Central memory CD8-positive, alpha-beta T cell (primary cell): ENCODE results near the gene PPP1R14D.

Source experiments
- ATAC-seq: fragments of 150-1000 bp; cut with Tn5 transposase; replicated peaks from 2 replicates; pipeline ENCODE4 v1.10.0; 2022; ENCODE audit warnings: mild to moderate bottlenecking, moderate FRiP score, moderate number of reproducible peaks; ENCODE audit not compliant: poor library complexity, severe bottlenecking; ENCODE audit errors: extremely low read depth
- DNase-seq, 2 donors: peaks; one replicate each; pipeline ENCODE4 v3.0.0; 2021; ENCODE audit warnings: low spot score in 2 of 2
- H3K27ac Mint-ChIP-seq: one replicate; pipeline ENCODE4 v1.8.0; 2022; ENCODE audit warnings: low read depth, mild to moderate bottlenecking, moderate library complexity, mixed read lengths
- H3K27me3 Mint-ChIP-seq: one replicate; pipeline ENCODE4 v1.8.0; 2022; ENCODE audit warnings: mixed read lengths
- H3K36me3 Mint-ChIP-seq: one replicate; pipeline ENCODE4 v1.8.0; 2022; ENCODE audit warnings: mild to moderate bottlenecking, moderate library complexity, mixed read lengths; ENCODE audit not compliant: insufficient read depth
- H3K4me1 Mint-ChIP-seq: one replicate; pipeline ENCODE4 v1.8.0; 2022; ENCODE audit warnings: mixed read lengths
- H3K4me3 Mint-ChIP-seq: one replicate; pipeline ENCODE4 v1.8.0; 2022; ENCODE audit warnings: mild to moderate bottlenecking, moderate library complexity, mixed read lengths
- H3K9me3 Mint-ChIP-seq: one replicate; pipeline ENCODE4 v1.8.0; 2022; ENCODE audit warnings: mixed read lengths

The PPP1R14D gene

DNA sequence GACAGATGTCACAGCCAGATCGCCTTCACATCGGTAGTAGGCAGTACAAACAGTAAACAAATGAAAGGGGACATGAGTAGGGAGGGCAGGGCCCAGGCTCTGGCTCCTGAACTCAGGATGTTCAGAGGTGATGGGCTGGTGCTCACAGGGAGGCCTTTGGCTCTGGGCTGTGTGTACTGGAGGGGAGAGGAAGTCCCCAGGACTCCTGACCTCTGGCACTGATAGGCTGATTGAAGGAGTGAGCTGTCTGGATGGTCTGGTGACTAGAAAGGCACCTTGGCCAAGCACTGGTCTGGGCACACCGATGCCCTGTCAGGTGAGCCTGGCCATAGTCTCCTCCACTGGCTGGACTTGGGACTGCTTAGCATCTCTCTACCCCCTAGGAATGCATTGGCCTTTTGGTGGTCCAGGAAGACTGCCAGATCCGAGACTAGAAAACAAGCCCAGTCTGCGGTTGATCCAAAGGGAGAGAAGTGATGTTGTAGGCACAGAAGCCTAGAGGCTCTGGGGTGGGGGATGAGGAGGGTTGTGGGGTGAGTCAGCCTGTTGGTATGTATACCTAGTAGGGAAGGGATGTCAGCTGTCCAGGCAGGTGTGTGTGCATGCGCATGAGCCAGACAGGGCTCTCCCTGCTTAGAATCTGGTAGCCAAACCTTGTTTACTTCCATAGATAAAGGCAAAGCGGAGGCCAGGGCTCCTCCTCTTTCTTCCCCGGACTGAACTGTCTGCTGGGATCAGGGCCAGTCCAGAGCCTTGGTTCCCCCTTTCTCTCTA, 17.2 kb upstream of the PPP1R14D start:
- Mint-ChIP-seq H3K4me1 (peaks cover 12% of the 10 kb centered on the region), H3K9me3 (no peaks in the 10 kb centered on the region), H3K27me3 (no peaks in the 10 kb centered on the region), H3K36me3 (peaks cover 2% of the 10 kb centered on the region), H3K27ac (no peak overlapping the region), H3K4me3 (peak overlapping the region; percentile 88)
- DNase-seq, result no peak
- no peak for ATAC-seq

DNA sequence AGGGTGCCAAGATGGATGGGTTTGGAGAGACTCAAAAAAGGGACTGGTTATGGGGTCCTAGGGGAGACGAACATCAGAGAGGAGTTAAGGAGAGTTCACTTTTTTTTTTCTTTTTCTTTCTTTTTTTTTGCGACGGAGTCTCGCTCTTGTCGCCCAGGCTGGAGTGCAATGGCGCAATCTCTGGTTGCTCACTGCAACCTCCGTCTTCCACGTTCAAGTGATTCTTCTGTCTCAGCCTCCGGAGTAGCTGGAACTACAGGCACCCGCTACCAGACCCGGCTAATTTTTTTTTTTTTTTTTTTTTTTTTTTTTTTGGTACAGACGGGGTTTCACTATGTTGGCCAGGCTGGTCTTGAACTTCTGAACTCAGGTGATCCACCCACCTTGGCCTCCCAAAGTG, 16.5 kb upstream of the PPP1R14D start:
- DNase-seq (no peak), ATAC-seq (no peak)
- no peaks in the 10 kb centered on the region for H3K9me3 Mint-ChIP-seq
- H3K27ac Mint-ChIP-seq, result peak overlapping the region; percentile 29
- peaks cover 12% of the 10 kb centered on the region for H3K4me1 Mint-ChIP-seq
- H3K27me3 Mint-ChIP-seq, result no peaks in the 10 kb centered on the region
- H3K36me3 Mint-ChIP-seq, result peaks cover 2% of the 10 kb centered on the region
- peak overlapping the region; percentile 88 for H3K4me3 Mint-ChIP-seq

DNA sequence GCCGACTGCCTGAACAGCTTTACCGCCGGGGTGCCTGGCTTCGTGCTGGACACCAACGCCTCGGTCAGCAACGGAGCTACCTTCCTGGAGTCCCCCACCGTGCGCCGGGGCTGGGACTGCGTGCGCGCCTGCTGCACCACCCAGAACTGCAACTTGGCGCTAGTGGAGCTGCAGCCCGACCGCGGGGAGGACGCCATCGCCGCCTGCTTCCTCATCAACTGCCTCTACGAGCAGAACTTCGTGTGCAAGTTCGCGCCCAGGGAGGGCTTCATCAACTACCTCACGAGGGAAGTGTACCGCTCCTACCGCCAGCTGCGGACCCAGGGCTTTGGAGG, 16.2 kb upstream of the PPP1R14D start:
- peak; percentile 69 for ATAC-seq
- peak overlapping the region; percentile 88 for H3K4me3 Mint-ChIP-seq
- peak in 1 of 2 donors; percentile 13 for DNase-seq
- no peaks in the 10 kb centered on the region for H3K9me3 Mint-ChIP-seq
- H3K27ac Mint-ChIP-seq, result peak overlapping the region; percentile 29
- no peaks in the 10 kb centered on the region for H3K27me3 Mint-ChIP-seq
- H3K4me1 Mint-ChIP-seq, result peaks cover 12% of the 10 kb centered on the region
- H3K36me3 Mint-ChIP-seq, result peaks cover 2% of the 10 kb centered on the region

DNA sequence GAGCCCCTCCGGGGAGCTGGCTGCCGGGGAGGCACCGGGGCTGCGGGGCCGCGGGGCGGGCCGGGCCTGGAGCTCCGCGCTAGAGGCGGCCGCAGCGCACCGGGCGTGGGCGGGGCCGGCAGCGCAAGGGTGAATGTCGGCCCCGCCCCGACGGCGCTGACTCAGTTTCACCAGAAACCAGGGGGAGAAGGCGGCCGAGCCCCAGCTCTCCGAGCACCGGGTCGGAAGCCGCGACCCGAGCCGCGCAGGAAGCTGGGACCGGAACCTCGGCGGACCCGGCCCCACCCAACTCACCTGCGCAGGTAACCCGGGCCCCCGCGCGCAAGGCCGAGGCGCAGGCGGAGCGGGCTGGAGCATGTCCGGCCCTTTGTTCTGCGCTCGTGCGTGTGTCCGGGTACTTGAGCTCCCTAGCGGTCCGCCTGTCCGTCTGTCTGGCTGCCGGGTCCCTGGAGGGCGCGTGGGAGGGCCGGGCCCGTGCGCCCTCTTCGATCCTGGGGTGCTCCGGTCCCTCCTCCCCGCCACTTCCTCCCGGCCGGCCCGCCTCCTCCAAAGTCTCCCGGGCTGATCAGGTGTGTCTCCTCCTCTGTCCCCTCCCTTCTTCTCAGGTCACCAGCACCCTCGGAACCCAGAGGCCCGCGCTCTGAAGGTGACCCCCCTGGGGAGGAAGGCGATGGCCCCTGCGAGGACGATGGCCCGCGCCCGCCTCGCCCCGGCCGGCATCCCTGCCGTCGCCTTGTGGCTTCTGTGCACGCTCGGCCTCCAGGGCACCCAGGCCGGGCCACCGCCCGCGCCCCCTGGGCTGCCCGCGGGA, 15.6 kb upstream of the PPP1R14D start, which contains the start of gene SPINT1:
TSS of gene SPINT1 (plus strand) at position 164 of the 811 bp plus-strand sequence. CDS start at position 671, 507 bp downstream.
- peak within 1 kb of the TSS; percentile 29 for H3K27ac Mint-ChIP-seq
- no peaks in the 10 kb centered on the region for H3K27me3 Mint-ChIP-seq
- H3K36me3 Mint-ChIP-seq, result peaks cover 2% of the 10 kb centered on the region
- H3K4me1 Mint-ChIP-seq, result peaks cover 12% of the 10 kb centered on the region
- peak; percentile 53 for ATAC-seq
- peak within 1 kb of the TSS; percentile 88 for H3K4me3 Mint-ChIP-seq
- DNase-seq, result peak in 1 of 2 donors; percentile 10
- H3K9me3 Mint-ChIP-seq, result no peaks in the 10 kb centered on the region

DNA sequence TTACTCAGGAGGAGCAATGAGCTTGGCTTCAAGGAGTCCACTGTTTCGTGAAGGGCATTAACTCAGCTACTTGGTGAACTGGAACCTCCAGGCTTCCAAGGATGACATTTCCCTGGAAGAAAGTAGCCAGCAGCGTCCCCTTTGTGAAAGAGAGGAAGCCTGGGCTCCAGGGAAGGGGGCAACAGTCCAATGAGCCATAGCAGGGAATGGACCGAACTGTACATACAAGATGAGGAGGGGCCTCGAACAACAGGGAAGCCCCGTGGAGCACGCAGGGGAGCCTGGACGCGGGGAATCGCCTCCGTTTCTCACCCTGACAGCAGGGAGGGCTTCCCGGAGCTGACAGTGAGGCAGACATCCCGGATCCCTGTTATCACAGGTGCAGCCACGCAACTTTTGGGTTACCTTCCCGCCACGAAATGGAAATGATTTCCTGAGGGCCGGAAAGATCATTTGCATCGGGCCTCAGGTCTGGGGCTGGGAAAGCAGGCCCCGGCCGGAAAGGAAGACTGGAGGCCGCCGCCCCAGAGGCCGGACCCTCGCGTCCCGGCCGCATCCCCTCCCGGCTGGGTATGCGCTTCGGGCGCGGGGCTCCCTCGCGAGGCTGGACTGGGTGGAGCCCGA, 14.9 kb upstream of the PPP1R14D start:
- DNase-seq (no peak), ATAC-seq (no peak)
- Mint-ChIP-seq H3K36me3 (peaks cover 2% of the 10 kb centered on the region), H3K4me1 (peaks cover 12% of the 10 kb centered on the region), H3K27ac (no peak overlapping the region), H3K9me3 (no peaks in the 10 kb centered on the region), H3K4me3 (peak overlapping the region; percentile 82), H3K27me3 (no peaks in the 10 kb centered on the region)

DNA sequence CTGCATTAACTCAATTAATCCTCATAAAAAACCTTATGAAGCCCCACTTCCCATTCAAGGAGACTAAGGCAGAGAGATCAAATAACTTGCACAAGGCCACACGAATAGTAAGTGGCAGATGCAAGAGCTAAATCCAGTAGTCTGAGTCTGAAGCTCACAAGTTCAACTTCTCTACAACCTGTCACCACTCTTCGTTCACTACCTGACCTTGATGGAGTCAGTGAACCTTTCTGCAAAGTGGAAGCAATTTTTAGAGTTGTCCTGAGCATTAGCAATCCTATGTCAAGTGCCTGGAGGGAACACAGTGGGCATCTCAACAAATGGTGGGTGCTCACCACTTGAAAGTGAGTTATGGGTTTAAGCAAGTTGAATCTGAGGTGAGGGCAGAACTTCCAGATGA, 13.2 kb upstream of the PPP1R14D start:
- H3K27me3 Mint-ChIP-seq, result no peaks in the 10 kb centered on the region
- H3K27ac Mint-ChIP-seq, result no peak overlapping the region
- peaks cover 2% of the 10 kb centered on the region for H3K36me3 Mint-ChIP-seq
- peaks cover 6% of the 10 kb centered on the region for H3K4me1 Mint-ChIP-seq
- ATAC-seq (no peak), DNase-seq (no peak)
- no peaks in the 10 kb centered on the region for H3K9me3 Mint-ChIP-seq
- peak overlapping the region; percentile 82 for H3K4me3 Mint-ChIP-seq

DNA sequence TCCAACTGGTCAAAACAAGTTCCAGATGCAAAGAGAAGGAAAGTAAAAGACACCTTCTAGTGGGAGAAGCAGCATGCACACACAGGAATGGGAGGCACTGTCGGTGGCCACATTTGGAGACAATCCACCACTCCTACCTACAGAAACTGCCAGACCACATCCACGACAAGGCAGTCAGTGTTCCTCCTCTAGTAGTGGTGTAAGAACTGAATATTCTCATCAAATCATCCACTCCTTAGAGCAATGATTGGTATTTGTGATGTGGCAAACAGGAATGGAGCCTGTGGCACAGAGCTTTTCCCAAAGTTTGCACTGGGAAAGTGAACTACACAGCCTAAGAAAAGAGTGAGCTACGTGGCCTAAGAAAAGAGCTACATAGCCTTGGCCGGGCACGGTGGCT, 10.2 kb upstream of the PPP1R14D start:
- ATAC-seq (no peak), DNase-seq (no peak)
- H3K4me3 Mint-ChIP-seq, result no peak overlapping the region
- no peak overlapping the region for H3K27ac Mint-ChIP-seq
- H3K9me3 Mint-ChIP-seq, result no peaks in the 10 kb centered on the region
- no peaks in the 10 kb centered on the region for H3K27me3 Mint-ChIP-seq
- no peaks in the 10 kb centered on the region for H3K36me3 Mint-ChIP-seq
- H3K4me1 Mint-ChIP-seq, result no peaks in the 10 kb centered on the region

DNA sequence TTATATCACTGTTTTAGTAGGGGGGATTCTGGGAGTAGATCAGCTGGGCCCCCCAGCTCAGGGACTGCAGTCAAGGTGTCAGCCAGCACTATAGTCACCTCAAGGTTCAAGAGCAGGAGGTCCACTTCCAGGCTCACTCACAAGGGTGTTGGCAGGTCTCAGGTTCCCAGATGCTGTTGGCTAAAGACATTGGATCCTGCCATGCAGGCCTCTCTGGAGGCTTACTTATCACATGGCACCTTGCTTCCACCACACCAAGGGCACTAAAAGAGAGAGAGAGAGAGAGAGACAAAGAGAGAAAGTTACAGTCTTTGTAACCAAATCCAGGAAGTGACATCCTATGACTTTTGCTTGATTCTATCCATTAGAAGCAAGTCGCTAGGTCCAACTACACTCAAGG, 7.5 kb upstream of the PPP1R14D start:
- H3K9me3 Mint-ChIP-seq, result no peaks in the 10 kb centered on the region
- H3K27me3 Mint-ChIP-seq, result no peaks in the 10 kb centered on the region
- no peak overlapping the region for H3K4me3 Mint-ChIP-seq
- no peaks in the 10 kb centered on the region for H3K36me3 Mint-ChIP-seq
- DNase-seq (no peak), ATAC-seq (no peak)
- H3K27ac Mint-ChIP-seq, result no peak overlapping the region
- H3K4me1 Mint-ChIP-seq, result no peaks in the 10 kb centered on the region

DNA sequence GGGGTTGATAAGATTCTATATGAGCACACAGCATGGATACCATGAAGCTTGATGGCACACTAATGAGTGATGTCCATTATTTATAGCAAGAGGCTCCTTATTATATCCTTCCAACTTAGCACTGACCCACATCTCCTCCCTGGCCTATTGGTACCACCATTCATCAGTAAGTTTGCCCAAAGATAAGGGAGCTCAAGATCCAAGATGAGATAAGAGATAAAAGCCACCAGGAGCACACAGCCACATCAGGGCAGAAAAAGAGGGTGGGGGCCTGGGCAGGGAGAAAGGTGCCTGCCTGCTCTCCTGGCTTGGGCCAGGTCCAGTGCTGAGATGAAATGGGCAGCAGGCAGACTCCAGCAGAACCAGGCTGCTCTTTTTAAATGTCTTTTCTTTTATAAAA, 4.4 kb upstream of the PPP1R14D start:
- ATAC-seq (no peak), DNase-seq (no peak)
- no peaks in the 10 kb centered on the region for H3K9me3 Mint-ChIP-seq
- no peak overlapping the region for H3K4me3 Mint-ChIP-seq
- H3K27me3 Mint-ChIP-seq, result no peaks in the 10 kb centered on the region
- H3K36me3 Mint-ChIP-seq, result no peaks in the 10 kb centered on the region
- H3K27ac Mint-ChIP-seq, result no peak overlapping the region
- H3K4me1 Mint-ChIP-seq, result no peaks in the 10 kb centered on the region

DNA sequence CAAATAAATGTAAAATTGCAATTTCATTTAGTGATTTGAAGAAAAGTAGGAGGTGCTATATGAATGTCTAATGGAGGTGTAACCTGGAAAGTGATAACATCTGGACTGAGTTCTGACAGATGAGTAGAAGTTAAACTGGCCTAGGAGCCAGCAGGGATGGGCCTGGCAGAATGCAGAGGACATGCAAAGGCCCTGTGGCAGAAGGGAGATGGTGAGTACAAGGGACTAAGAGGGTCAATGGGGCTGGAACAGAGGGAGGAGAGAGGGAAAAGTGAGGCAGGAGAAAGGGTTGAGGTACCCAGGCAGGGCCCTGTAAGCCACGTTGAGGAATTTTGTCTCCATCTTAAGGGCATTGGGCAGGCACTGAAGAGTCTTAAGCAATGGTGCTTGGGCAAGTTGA, 3.4 kb upstream of the PPP1R14D start:
- H3K36me3 Mint-ChIP-seq, result no peaks in the 10 kb centered on the region
- H3K4me3 Mint-ChIP-seq, result no peak overlapping the region
- H3K27ac Mint-ChIP-seq, result no peak overlapping the region
- no peaks in the 10 kb centered on the region for H3K4me1 Mint-ChIP-seq
- no peaks in the 10 kb centered on the region for H3K9me3 Mint-ChIP-seq
- H3K27me3 Mint-ChIP-seq, result no peaks in the 10 kb centered on the region
- DNase-seq, result no peak
- ATAC-seq, result no peak

DNA sequence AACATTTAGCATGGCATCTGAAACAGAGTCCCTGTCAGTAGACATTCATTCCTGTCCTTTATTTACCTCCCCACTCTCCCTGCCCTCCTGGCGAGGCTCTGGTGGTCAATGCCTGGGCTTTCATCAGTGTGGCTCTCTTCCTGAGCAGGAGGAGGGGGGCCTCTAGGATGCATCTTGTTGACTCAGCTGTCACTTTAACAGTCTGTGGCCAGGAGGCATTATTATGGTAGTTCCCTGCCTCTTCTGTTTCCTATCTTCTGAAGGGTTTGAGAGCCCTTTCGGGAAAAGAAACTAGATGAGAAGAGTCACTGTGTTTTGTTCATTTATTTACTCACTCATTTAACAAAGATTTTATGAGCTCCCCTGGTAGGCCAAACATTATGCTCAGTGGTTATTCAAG, 2.4 kb upstream of the PPP1R14D start:
- Mint-ChIP-seq H3K9me3 (no peaks in the 10 kb centered on the region), H3K4me3 (no peak overlapping the region), H3K36me3 (no peaks in the 10 kb centered on the region), H3K4me1 (no peaks in the 10 kb centered on the region), H3K27me3 (no peaks in the 10 kb centered on the region), H3K27ac (no peak overlapping the region)
- DNase-seq (no peak), ATAC-seq (no peak)

DNA sequence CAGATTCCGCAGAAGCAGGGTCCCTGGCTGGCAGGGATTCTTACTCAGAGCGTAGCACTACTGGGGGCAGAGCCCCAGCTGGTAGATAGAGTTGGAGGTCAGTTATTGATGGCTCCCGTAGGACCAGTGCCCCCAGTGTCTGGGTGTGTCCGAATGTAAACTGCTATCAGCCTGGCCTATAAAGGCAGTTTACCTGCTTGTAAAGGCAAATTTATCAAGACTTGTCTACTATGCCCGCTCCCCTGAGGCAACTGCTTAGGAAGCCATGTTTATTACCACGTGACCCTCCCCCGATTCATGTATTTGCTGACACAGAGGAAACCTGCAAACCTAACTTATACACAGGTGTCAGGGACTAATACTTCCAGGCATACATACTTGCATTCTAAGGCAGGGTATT, 607 bp upstream of the PPP1R14D start:
- no peak overlapping the region for H3K27ac Mint-ChIP-seq
- no peaks in the 10 kb centered on the region for H3K36me3 Mint-ChIP-seq
- H3K4me3 Mint-ChIP-seq, result no peak overlapping the region
- ATAC-seq, result no peak
- no peak for DNase-seq
- no peaks in the 10 kb centered on the region for H3K9me3 Mint-ChIP-seq
- peaks cover 11% of the 10 kb centered on the region for H3K27me3 Mint-ChIP-seq
- H3K4me1 Mint-ChIP-seq, result no peaks in the 10 kb centered on the region
